ENCODE measurements around the gene AMBP.

The AMBP gene

GRCh38 chr9:114037961-114038723 is 40.0 kb downstream of the AMBP start:
- DNase-seq (ENCODE audit: low read depth) = no peak
- no peak overlapping the region for H3K4me3 ChIP-seq (ENCODE audit: low read depth, low read length)

GRCh38 chr9:114037249-114037648 is 40.9 kb downstream of the AMBP start:
- no peak overlapping the region for H3K4me3 ChIP-seq (ENCODE audit: low read depth, low read length)
- DNase-seq (ENCODE audit: low read depth) = no peak

GRCh38 chr9:114035845-114036801 is 42.0 kb downstream of the AMBP start:
- no peak overlapping the region for H3K4me3 ChIP-seq (ENCODE audit: low read depth, low read length)
- DNase-seq (ENCODE audit: low read depth) = no peak

GRCh38 chr9:114035221-114035844 is 42.8 kb downstream of the AMBP start:
- no peak for DNase-seq (ENCODE audit: low read depth)
- H3K4me3 ChIP-seq (ENCODE audit: low read depth, low read length) = no peak overlapping the region

GRCh38 chr9:114034661-114035062 is 43.4 kb downstream of the AMBP start:
- H3K4me3 ChIP-seq (ENCODE audit: low read depth, low read length) = no peak overlapping the region
- DNase-seq (ENCODE audit: low read depth) = no peak

- DNase-seq (ENCODE audit: low read depth) = no peak
- no peak overlapping the region for H3K4me3 ChIP-seq (ENCODE audit: low read depth, low read length)
Measured at GRCh38 chr9:114034196-114034595, 43.9 kb downstream of the AMBP start.

- no peak for DNase-seq (ENCODE audit: low read depth)
Measured at GRCh38 chr9:114033397-114034103, 44.5 kb downstream of the AMBP start.

GRCh38 chr9:114031948-114032840 is 45.9 kb downstream of the AMBP start:
- DNase-seq (ENCODE audit: low read depth) = no peak

More at GRCh38 chr9:114033397-114034103, 44.5 kb downstream of the AMBP start:
- no peak overlapping the region for H3K4me3 ChIP-seq (ENCODE audit: low read depth, low read length)

GRCh38 chr9:114031037-114031630 is 47.0 kb downstream of the AMBP start:
- no peak overlapping the region for H3K4me3 ChIP-seq (ENCODE audit: low read depth, low read length)
- no peak for DNase-seq (ENCODE audit: low read depth)

More at GRCh38 chr9:114031948-114032840, 45.9 kb downstream of the AMBP start:
- no peak overlapping the region for H3K4me3 ChIP-seq (ENCODE audit: low read depth, low read length)

GRCh38 chr9:114030364-114030763 is 47.7 kb downstream of the AMBP start:
- H3K4me3 ChIP-seq (ENCODE audit: low read depth, low read length) = no peak overlapping the region
- DNase-seq (ENCODE audit: low read depth) = no peak

GRCh38 chr9:114029311-114030170 is 48.6 kb downstream of the AMBP start:
- DNase-seq (ENCODE audit: low read depth) = no peak
- no peak overlapping the region for H3K4me3 ChIP-seq (ENCODE audit: low read depth, low read length)

- no peak for DNase-seq (ENCODE audit: low read depth)
- no peak overlapping the region for H3K4me3 ChIP-seq (ENCODE audit: low read depth, low read length)
Measured at GRCh38 chr9:114028646-114029045, 49.5 kb downstream of the AMBP start.

GRCh38 chr9:114027863-114028465 is 50.1 kb downstream of the AMBP start:
- DNase-seq (ENCODE audit: low read depth) = no peak
- no peak overlapping the region for H3K4me3 ChIP-seq (ENCODE audit: low read depth, low read length)

- DNase-seq (ENCODE audit: low read depth) = no peak
- H3K4me3 ChIP-seq (ENCODE audit: low read depth, low read length) = no peak overlapping the region
Measured at GRCh38 chr9:114027159-114027862, 50.8 kb downstream of the AMBP start.

- DNase-seq (ENCODE audit: low read depth) = no peak
- no peak overlapping the region for H3K4me3 ChIP-seq (ENCODE audit: low read depth, low read length)
Measured at GRCh38 chr9:114026335-114026734, 51.8 kb downstream of the AMBP start.

- DNase-seq (ENCODE audit: low read depth) = no peak
- no peak overlapping the region for H3K4me3 ChIP-seq (ENCODE audit: low read depth, low read length)
Measured at GRCh38 chr9:114025760-114026159, 52.3 kb downstream of the AMBP start.
